ENCODE results near the gene FUOM. TPM values are rescaled to one million over a fixed set of nuclear protein-coding genes. Genes with fewer than 3 reads are reported as not detected.
A peak's percentile ranks its signal among the peaks of the same experiment; 100 is the strongest.

Gene FUOM
- total and polyA plus RNA-seq, 2 donors from 2014 or later = 17.5 to 118 TPM

DNA sequence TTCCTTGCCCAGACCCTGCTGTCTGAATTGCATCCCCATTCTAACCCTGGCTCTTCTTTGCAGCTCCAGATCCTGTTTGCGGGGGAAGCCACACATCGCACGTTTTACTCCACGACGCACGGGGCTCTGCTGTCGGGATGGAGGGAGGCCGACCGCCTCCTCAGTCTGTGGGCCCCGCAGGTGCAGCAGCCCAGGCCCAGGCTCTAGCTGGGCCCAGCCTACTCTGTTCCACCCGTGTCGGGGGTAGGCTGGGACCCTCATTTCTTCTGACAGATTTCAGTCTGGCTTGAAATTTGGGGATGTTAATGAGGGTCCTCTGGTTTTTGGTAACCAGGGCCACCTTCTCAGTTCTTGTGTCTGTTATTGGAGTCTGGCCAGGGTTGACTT is 33.4 kb upstream of the FUOM start:
- FAIRE-seq = no peak
- intact Hi-C loops (cut with DNase I) = no loop called here
- no peaks in the 10 kb centered on the region for H3K9me3 ChIP-seq (ENCODE audit: control insufficient read depth in 2 of 3, insufficient read depth in 1 of 3, low read length in 3 of 3)
- TF ChIP-seq, protein P1, sequence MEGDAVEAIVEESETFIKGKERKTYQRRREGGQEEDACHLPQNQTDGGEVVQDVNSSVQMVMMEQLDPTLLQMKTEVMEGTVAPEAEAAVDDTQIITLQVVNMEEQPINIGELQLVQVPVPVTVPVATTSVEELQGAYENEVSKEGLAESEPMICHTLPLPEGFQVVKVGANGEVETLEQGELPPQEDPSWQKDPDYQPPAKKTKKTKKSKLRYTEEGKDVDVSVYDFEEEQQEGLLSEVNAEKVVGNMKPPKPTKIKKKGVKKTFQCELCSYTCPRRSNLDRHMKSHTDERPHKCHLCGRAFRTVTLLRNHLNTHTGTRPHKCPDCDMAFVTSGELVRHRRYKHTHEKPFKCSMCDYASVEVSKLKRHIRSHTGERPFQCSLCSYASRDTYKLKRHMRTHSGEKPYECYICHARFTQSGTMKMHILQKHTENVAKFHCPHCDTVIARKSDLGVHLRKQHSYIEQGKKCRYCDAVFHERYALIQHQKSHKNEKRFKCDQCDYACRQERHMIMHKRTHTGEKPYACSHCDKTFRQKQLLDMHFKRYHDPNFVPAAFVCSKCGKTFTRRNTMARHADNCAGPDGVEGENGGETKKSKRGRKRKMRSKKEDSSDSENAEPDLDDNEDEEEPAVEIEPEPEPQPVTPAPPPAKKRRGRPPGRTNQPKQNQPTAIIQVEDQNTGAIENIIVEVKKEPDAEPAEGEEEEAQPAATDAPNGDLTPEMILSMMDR (IDR thresholded peaks at IDR 0.05; ENCODE audit: borderline replicate concordance, extremely low read depth, insufficient read depth) = no peak
- no peak overlapping the region for H3K27ac ChIP-seq (ENCODE audit: low read depth in 2 of 2, low read length in 2 of 2)
- H3K36me3 ChIP-seq (ENCODE audit: control insufficient read depth in 2 of 3, insufficient read depth in 3 of 3, low read length in 3 of 3) = peaks cover 0 to 4% (median 3%) of the 10 kb centered on the region in 3 donors
- no peak overlapping the region for H3K4me3 ChIP-seq (ENCODE audit: low read length in 3 of 3)
- H3K9ac ChIP-seq (ENCODE audit: low read length in 3 of 3) = no peak overlapping the region
- H3K27me3 ChIP-seq (ENCODE audit: control insufficient read depth, insufficient read depth, low read length) = no peaks in the 10 kb centered on the region
- H3K4me1 ChIP-seq (ENCODE audit: control insufficient read depth in 2 of 3, insufficient read depth in 2 of 3, low read depth in 1 of 3, low read length in 3 of 3) = peaks cover 0 to 8% (median 3%) of the 10 kb centered on the region in 3 donors
- DNase-seq = peak in 1 of 5 donors; percentile 73

DNA sequence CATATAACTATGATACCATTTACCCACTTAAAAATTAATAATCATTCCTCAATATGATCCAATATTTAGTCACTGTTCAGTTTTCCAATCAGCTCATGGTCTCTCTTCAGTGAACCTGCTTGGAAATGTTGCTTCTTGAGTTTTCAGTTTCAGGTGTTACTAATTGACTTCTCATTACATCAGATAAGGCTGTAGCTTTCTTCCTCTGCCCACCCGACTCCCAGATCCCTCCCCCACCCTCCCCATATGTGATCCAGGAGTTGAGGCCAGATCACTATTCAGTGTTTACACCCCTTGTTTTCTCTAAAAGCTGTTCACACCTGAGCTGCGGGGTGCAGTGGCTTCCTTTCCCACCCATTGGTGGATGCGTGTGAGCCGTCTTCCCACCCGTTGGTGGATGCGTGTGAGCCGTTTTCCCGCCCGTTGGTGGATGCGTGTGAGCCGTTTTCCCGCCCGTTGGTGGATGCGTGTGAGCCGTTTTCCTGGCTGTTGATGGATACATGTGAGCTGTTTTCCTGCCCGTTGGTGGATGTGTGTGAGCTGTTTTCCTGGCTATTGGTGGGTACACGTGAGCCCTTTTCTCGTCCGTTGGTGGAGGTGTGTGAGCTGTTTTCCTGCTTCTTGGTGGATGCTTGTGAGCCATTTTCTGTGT is 32.9 kb upstream of the FUOM start:
- no peak for FAIRE-seq
- Histone ChIP-seq H3K9me3 (ENCODE audit: control insufficient read depth in 2 of 3, insufficient read depth in 1 of 3, low read length in 3 of 3) (no peaks in the 10 kb centered on the region), H3K4me3 (ENCODE audit: low read length in 3 of 3) (no peak overlapping the region), H3K36me3 (ENCODE audit: control insufficient read depth in 2 of 3, insufficient read depth in 3 of 3, low read length in 3 of 3) (peaks cover 0 to 4% (median 0%) of the 10 kb centered on the region in 3 donors), H3K9ac (ENCODE audit: low read length in 3 of 3) (no peak overlapping the region), H3K27ac (ENCODE audit: low read depth in 2 of 2, low read length in 2 of 2) (no peak overlapping the region), H3K4me1 (ENCODE audit: control insufficient read depth in 2 of 3, insufficient read depth in 2 of 3, low read depth in 1 of 3, low read length in 3 of 3) (peaks cover 0 to 8% (median 3%) of the 10 kb centered on the region in 3 donors), H3K27me3 (ENCODE audit: control insufficient read depth, insufficient read depth, low read length) (no peaks in the 10 kb centered on the region)
- TF ChIP-seq, protein P1 (IDR thresholded peaks at IDR 0.05; ENCODE audit: borderline replicate concordance, extremely low read depth, insufficient read depth) = no peak
- peak in 1 of 5 donors; percentile 35 for DNase-seq
- intact Hi-C loops (cut with DNase I) = no loop called here

DNA sequence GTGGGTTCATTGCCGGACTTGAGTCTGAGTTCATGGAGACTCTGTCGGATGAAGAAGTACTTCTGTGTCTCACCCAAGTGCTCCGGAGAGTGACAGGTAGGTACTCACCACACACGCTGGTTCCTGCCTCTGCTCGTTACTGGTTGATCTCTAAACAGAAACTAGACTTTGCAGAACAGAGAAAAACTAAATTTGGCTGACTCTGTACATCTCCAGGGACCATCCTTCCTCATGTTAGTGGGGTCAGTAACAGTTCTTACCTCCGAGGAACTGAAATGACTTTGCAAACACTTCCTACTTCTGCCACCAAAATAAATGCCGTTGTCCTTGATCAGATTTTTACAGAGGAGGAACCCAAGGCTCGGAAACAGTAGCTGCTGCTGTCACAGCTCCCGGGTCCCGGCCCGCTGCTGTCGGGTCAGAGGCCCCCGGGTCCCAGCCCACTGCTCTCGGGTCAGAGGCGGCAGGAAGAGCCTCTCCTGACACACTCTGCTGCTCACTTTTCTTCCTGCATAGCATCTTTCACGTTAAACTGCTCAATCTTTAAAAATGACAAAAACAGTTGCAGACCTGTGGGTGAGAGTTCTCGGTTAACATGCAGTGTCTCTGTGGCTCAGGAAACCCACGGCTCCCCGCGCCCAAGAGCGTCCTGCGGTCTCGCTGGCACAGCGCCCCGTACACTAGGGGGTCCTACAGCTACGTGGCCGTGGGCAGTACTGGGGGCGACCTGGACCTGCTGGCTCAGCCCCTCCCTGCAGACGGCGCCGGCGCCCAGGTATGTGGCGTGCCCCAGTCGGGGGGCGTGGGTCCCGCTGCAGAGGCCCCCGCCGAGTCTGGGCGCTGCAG is 31.4 kb upstream of the FUOM start:
- Histone ChIP-seq H3K4me3 (ENCODE audit: low read length in 3 of 3) (no peak overlapping the region), H3K9ac (ENCODE audit: low read length in 3 of 3) (no peak overlapping the region), H3K27me3 (ENCODE audit: control insufficient read depth, insufficient read depth, low read length) (no peaks in the 10 kb centered on the region), H3K27ac (ENCODE audit: low read depth in 2 of 2, low read length in 2 of 2) (no peak overlapping the region), H3K36me3 (ENCODE audit: control insufficient read depth in 2 of 3, insufficient read depth in 3 of 3, low read length in 3 of 3) (peaks cover 0 to 4% (median 0%) of the 10 kb centered on the region in 3 donors), H3K9me3 (ENCODE audit: control insufficient read depth in 2 of 3, insufficient read depth in 1 of 3, low read length in 3 of 3) (no peaks in the 10 kb centered on the region), H3K4me1 (ENCODE audit: control insufficient read depth in 2 of 3, insufficient read depth in 2 of 3, low read depth in 1 of 3, low read length in 3 of 3) (no peaks in the 10 kb centered on the region)
- DNase-seq (peak in 1 of 5 donors; percentile 71), FAIRE-seq (no peak)
- intact Hi-C loops (cut with DNase I) = no loop called here
- TF ChIP-seq, protein P1 (IDR thresholded peaks at IDR 0.05; ENCODE audit: borderline replicate concordance, extremely low read depth, insufficient read depth) = no peak
